GM12873 (cell line): ENCODE results near the gene MNAT1.

Experiments
- CTCF ChIP-seq: IDR thresholded peaks from 2 replicates; pipeline ENCODE4 v1.5.1; 2012; ENCODE audit warnings: low read depth, mild to moderate bottlenecking, moderate library complexity, low read length, control low read depth; ENCODE audit not compliant: insufficient read depth; ENCODE audit errors: missing control alignments

The MNAT1 gene

DNA sequence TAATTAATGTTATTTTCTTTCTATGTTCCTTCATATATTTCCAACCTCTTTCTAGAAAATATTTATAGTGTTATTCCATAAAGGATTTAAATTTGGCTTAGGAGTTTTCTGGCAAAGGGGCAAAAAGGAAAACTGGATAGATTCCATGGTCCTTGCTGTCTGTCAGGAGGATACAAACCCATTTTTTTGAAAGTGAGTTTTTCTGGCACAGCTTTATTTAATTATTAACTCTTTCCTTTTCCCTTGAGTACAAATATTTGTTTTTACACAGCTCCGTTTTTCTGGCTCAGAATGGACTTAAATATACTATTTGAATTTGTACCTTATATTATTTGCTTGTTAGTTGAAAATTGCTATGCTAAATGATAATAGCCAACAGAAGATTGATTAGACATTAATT lies 56.3 kb downstream of the MNAT1 start:
- no peak for TF ChIP-seq CTCF

- TF ChIP-seq CTCF = no peak
Measured at GRCh38 chr14:60796434-60796833, 61.9 kb downstream of the MNAT1 start.

GRCh38 chr14:60800409-60800808 lies 65.8 kb downstream of the MNAT1 start:
- TF ChIP-seq CTCF = no peak

DNA sequence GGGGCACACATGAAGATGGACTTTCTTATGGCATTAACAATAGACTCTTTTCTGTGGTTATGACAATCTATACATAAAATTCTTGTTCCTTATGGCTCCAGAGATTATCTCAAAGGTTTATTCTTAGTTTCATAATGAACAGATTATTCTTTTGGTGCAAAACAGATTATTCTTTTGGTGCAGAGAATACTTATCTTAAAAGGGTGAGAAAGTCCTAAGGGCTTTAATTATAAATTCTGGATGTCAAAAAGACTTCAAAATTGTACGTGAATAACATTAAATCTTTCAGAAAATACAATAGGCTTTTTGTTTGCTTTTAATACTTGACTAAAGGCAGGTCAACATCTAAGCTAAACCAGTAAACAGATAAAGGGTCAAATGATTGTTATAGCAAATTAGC lies 69.3 kb downstream of the MNAT1 start:
- no peak for TF ChIP-seq CTCF

GRCh38 chr14:60805841-60806430 lies 71.4 kb downstream of the MNAT1 start:
- TF ChIP-seq CTCF = no peak

- no peak for TF ChIP-seq CTCF
Measured at GRCh38 chr14:60807247-60807646, 72.7 kb downstream of the MNAT1 start.

GRCh38 chr14:60807971-60808370 lies 73.4 kb downstream of the MNAT1 start:
- no peak for TF ChIP-seq CTCF
